GM18951 (cell line): ENCODE data around the gene PSMC5.
"Not testable (repeated sequence)": the region's sequence is repeated elsewhere in the genome, so short reads cannot be mapped to it uniquely, and the experiment has no call there.

Experiments used
- POLR2A ChIP-seq: IDR thresholded peaks from 4 replicates; pipeline ENCODE4 v1.6.1; 2011; ENCODE audit warnings: mild to moderate bottlenecking; ENCODE audit not compliant: insufficient read length, insufficient read depth; ENCODE audit errors: extremely low read depth
- in situ Hi-C: fragments of 300-500 bp; cut with MboI; formaldehyde crosslinking; loops from one replicate; pipeline ENCODE4 v1.12.0; 2022; ENCODE audit warnings: low sequenced_read_pairs, mixed read lengths, inconsistent platforms; ENCODE audit not compliant: unreplicated experiment

The PSMC5 gene

GRCh38 chr17:63827002-63827800 is at the start of gene PSMC5, which contains the start of gene FTSJ3:
Gene PSMC5 (plus strand): TSS chr17:63827431. CDS start chr17:63827491, 60 bp downstream.
Gene FTSJ3 (minus strand): TSS chr17:63827663. CDS start chr17:63826902, 761 bp downstream.
- peak; percentile 96 for TF ChIP-seq POLR2A
- in situ Hi-C loops: no loop called here

DNA sequence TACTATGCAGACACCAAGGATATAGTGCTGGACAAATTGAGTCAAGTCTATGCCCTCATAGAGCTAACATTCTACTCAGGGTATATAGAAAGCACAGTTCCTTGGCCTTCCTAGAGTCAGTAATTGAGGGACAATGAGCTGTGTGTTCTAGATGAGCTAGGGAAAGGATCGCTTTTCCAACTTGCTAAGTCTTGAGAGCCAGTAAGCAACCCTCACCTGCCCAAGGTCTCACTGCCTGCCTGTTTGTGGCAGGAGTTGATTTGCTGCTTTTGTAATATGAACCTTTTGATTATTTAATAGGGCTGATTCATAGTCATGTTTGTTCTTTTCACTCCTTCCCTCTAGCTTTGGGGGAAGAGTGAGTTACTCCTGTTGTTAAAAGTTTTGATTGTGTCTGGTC is 46.7 kb upstream of the PSMC5 start:
- in situ Hi-C loops: no loop called here
- no peak for TF ChIP-seq POLR2A

GRCh38 chr17:63780928-63781327 is 46.3 kb upstream of the PSMC5 start:
- no peak for TF ChIP-seq POLR2A
- in situ Hi-C loops: no loop called here

DNA sequence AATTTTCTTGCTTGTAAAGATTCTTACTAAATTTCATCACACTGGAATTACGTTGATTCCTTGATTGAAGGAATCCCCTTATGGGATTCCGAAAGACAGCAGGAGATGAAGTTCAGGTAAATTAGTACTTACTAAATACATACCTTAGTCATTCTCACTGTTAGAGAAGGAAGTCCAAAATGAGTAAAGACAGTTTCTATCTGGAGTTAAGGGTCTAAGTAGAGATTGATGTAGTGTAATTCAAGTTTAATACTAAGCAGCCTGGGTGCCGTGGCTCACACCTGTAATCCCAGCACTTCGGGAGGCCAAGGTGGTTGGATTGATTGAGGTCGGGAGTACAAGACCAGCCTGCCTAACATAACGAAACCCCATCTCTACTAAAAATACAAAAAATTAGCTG is 43.7 kb upstream of the PSMC5 start:
- no peak for TF ChIP-seq POLR2A
- in situ Hi-C loops: no loop called here

GRCh38 chr17:63785556-63785955 is 41.7 kb upstream of the PSMC5 start:
- in situ Hi-C loops: no loop called here
- no peak for TF ChIP-seq POLR2A

GRCh38 chr17:63786117-63786516 is 41.1 kb upstream of the PSMC5 start:
- in situ Hi-C loops: no loop called here

GRCh38 chr17:63786971-63787711 is 40.1 kb upstream of the PSMC5 start:
- in situ Hi-C loops: no loop called here
- no peak for TF ChIP-seq POLR2A

More at GRCh38 chr17:63786117-63786516, 41.1 kb upstream of the PSMC5 start:
- no peak for TF ChIP-seq POLR2A

DNA sequence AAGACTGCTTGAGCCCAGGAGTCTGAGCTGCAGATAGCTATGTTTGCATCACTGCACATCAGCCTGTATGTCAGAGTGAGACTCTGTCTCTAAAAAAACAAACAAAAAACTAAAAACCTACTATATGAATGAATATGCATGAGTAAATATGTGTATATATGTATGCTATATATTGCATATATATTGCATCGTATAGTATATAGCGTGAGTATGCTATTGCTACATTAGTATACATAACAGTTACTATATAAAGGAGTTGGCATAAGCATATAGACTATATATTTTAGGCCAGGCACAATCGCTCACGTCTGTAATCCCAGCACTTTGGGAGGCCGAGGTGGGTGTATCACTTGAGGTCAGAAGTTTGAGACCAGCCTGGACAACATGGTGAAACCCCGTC is 37.2 kb upstream of the PSMC5 start:
- in situ Hi-C loops: no loop called here
- TF ChIP-seq POLR2A: no peak

DNA sequence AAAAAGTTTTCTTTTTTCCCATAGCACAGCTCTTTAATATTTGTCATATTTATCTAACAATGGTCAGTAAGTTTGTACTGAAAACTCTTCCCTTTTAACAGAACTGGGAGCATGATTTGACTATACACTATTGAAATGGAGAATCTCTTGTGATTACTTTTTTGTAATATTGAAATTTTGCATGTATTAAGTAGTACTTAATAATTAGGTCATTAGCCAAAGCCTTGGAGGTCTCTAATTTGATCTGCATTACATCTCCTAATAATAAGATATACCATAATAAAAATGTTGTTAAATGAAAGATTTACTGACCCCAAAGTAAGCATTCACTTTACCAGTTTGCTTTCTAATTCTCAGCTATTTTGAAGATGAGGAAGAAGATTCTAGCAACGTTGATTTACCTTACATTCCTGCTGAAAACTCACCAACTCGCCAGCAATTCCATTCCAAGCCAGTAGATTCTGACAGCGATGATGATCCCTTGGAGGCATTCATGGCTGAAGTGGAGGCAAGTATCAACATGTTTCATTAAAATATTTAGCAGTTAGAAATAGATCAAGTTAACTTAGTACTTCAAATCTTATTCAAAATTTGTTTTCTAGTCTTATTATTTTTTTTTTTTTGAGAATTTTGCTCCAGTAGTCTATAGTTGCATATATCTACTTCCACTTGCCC is 35.0 kb upstream of the PSMC5 start:
- TF ChIP-seq POLR2A: no peak
- in situ Hi-C loops: no loop called here

DNA sequence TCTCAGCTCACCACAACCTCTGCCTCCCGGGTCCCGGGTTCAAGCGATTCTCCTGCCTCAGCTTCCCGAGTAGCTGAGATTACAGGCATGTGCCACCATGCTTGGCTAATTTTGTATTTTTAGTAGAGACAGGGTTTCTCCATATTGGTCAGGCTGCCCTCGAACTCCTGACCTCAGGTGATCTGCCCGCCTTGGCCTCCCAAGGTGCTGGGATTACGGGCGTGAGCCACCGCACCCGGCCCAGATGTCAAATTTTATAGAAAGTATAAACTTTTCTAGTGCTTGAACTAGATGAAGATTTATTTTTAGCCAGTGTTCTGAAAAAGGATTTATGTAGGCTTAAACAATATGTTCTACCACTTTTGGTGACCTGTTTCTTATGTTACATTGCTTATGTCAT is 30.9 kb upstream of the PSMC5 start:
- in situ Hi-C loops: not testable (repeated sequence)

GRCh38 chr17:63798572-63799106 is 28.6 kb upstream of the PSMC5 start:
- in situ Hi-C loops: no loop called here

DNA sequence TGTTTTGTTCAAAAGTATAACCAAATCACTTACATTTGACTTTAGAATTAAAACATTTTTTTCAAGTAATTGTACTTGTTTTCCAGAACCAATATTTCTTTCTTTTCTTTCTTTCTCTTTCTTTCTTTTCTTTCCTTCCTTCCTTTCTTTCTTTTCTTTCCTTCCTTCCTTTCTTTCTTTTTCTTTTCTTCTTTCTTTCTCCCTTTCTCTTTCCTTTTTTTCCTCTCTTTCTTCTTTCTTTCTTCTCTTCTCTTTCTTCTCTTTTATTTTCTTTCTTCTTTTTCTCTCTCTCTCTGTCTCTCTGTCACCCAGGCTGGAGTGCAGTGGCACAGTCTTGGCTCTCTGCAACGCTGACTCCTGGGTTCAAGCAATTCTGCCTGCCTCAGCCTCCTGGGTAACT is 26.4 kb upstream of the PSMC5 start:
- TF ChIP-seq POLR2A: no peak
- in situ Hi-C loops: no loop called here

More at GRCh38 chr17:63798572-63799106, 28.6 kb upstream of the PSMC5 start:
- no peak for TF ChIP-seq POLR2A

DNA sequence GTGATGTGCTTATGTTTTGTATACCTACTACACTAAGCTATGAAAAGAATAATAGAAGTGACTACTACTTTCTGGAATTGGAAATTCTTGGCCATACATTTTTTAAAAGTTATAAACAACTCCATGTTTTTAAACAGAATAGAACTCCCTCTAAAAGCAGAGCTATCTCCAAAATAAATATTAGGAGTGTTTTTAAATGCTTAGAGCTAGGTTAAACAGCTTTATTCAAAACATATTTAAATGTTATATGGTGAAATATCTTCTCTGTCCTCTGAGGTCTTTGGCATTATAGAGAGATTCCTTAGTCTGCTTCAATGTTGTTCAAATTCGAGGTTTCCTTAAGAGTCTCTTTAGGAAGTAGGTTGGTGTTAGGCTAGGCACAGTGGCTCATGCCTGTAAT is 22.9 kb upstream of the PSMC5 start:
- in situ Hi-C loops: no loop called here
- TF ChIP-seq POLR2A: no peak
